Neutrophil (primary cell): ENCODE measurements around the gene FCHSD2.
"Not testable (repeated sequence)": the region's sequence is repeated elsewhere in the genome, so short reads cannot be mapped to it uniquely, and the experiment has no call there.

Experiments
- H3K27ac ChIP-seq: fragments of 200-600 bp; sonication (generic); 2 replicates; pipeline ENCODE4 v1.5.1; 2016; ENCODE audit warnings: mild to moderate bottlenecking, moderate library complexity
- H3K27me3 ChIP-seq: fragments of 200-600 bp; sonication (generic); 2 replicates; pipeline ENCODE4 v1.6.0; 2016; ENCODE audit warnings: mild to moderate bottlenecking
- H3K36me3 ChIP-seq: fragments of 200-600 bp; sonication (generic); 2 replicates; pipeline ENCODE4 v1.5.1; 2017
- H3K4me1 ChIP-seq, 2 experiments: fragments of 200-600 bp in 1 of 2; sonication (generic) in 1 of 2; 1 replicate in 1 of 2; 2 replicates in 1 of 2; pipeline versions ENCODE4 v1.5.1 to v1.6.1; 2013 to 2016; ENCODE audit warnings: low read depth in 1 of 2, low read length in 1 of 2, mild to moderate bottlenecking in 1 of 2, moderate library complexity in 1 of 2; ENCODE audit not compliant: control insufficient read depth in 1 of 2, insufficient read depth in 1 of 2
- H3K4me3 ChIP-seq, 2 experiments: fragments of 200-600 bp in 1 of 2; sonication (generic) in 1 of 2; 1 replicate in 1 of 2; 2 replicates in 1 of 2; pipeline ENCODE4 v1.5.1; 2013 to 2016; ENCODE audit warnings: low read depth in 1 of 2, low read length in 1 of 2, mild to moderate bottlenecking in 1 of 2, moderate library complexity in 1 of 2
- H3K9me3 ChIP-seq: fragments of 200-600 bp; sonication (generic); 2 replicates; pipeline ENCODE4 v1.5.1; 2016
- TF ChIP-seq, protein P1 (sequence below): fragments of 200-600 bp; sonication (generic); IDR thresholded peaks from 2 replicates; pipeline ENCODE4 v1.5.1; 2016; ENCODE audit warnings: antibody characterized with exemption

The FCHSD2 gene

DNA sequence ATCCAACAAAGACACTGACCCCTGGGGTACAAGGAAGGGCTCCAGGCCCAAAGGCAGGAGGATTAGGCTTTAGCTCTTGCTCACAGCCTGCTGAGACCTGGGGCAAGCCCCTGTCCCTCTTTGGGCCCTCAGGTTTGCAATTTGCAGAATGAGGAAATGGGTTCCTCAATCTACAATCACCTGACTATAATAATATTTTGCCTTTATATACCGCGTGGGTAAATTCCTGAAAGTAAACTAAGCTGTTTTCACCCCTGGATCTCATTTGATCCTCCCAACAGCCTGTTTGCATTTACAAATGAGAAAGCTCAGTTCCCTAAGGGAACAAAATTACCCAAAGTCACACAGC is 349.1 kb downstream of the FCHSD2 start:
- Histone ChIP-seq H3K36me3 (no peaks in the 10 kb centered on the region), H3K27me3 (no peaks in the 10 kb centered on the region), H3K4me1 (peaks cover 53 to 57% of the 10 kb centered on the region in 2 experiments), H3K9me3 (no peaks in the 10 kb centered on the region), H3K4me3 (peak overlapping the region; percentile 62 to 86), H3K27ac (peak overlapping the region; percentile 98)
- TF ChIP-seq, protein P1, sequence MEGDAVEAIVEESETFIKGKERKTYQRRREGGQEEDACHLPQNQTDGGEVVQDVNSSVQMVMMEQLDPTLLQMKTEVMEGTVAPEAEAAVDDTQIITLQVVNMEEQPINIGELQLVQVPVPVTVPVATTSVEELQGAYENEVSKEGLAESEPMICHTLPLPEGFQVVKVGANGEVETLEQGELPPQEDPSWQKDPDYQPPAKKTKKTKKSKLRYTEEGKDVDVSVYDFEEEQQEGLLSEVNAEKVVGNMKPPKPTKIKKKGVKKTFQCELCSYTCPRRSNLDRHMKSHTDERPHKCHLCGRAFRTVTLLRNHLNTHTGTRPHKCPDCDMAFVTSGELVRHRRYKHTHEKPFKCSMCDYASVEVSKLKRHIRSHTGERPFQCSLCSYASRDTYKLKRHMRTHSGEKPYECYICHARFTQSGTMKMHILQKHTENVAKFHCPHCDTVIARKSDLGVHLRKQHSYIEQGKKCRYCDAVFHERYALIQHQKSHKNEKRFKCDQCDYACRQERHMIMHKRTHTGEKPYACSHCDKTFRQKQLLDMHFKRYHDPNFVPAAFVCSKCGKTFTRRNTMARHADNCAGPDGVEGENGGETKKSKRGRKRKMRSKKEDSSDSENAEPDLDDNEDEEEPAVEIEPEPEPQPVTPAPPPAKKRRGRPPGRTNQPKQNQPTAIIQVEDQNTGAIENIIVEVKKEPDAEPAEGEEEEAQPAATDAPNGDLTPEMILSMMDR, result no peak

DNA sequence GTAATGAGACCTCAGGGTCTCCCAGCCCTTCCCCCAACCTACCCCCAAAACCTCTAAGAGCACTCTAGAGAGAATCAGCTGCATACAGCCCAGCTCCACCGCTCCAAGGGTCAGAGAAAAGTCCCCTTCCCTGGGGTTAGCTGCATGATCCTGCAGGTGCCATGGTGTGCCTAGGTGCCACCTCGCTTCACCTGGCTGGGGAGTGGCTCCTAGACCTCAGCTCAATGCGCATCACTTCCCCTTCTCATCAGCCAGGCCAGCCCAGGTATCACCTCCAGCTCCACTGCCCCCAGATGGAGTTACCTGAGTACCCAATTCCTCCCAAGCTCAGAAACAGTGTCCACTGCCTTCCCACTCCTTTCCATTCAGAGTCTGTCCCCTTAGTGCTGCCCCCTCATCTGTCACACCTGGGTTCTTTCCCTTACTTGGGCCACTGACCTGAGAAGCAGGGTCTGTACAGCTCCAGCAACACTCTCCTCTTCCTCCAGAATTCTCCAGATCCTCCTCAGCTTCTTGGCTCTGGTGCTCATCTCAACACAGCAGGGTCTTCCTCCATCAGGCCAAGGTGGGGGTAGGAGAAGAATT is 349.6 kb downstream of the FCHSD2 start:
- H3K9me3 ChIP-seq, result no peaks in the 10 kb centered on the region
- no peaks in the 10 kb centered on the region for H3K27me3 ChIP-seq
- H3K27ac ChIP-seq, result peak overlapping the region; percentile 98
- peaks cover 53 to 58% of the 10 kb centered on the region in 2 experiments for H3K4me1 ChIP-seq
- H3K4me3 ChIP-seq, result peak overlapping the region; percentile 62 to 86
- TF ChIP-seq, protein P1, result no peak
- no peaks in the 10 kb centered on the region for H3K36me3 ChIP-seq

GRCh38 chr11:72791228-72791627 is 350.9 kb downstream of the FCHSD2 start:
- H3K27ac ChIP-seq, H3K27me3 ChIP-seq, H3K36me3 ChIP-seq, H3K9me3 ChIP-seq, H3K4me3 ChIP-seq: not testable (repeated sequence)
- H3K4me1 ChIP-seq, result peaks cover 64 to 67% of the 10 kb centered on the region in 2 experiments

- no peak overlapping the region for H3K4me3 ChIP-seq
- H3K36me3 ChIP-seq, result no peaks in the 10 kb centered on the region
- no peaks in the 10 kb centered on the region for H3K9me3 ChIP-seq
- H3K4me1 ChIP-seq, result peaks cover 52 to 57% of the 10 kb centered on the region in 2 experiments
- H3K27me3 ChIP-seq, result no peaks in the 10 kb centered on the region
- TF ChIP-seq, protein P1, result no peak
- no peak overlapping the region for H3K27ac ChIP-seq
Measured at GRCh38 chr11:72789493-72790131, 352.5 kb downstream of the FCHSD2 start.

GRCh38 chr11:72788241-72788640 is 353.9 kb downstream of the FCHSD2 start:
- Histone ChIP-seq H3K27ac (peak overlapping the region; percentile 87), H3K9me3 (no peaks in the 10 kb centered on the region), H3K4me1 (peaks cover 41 to 44% of the 10 kb centered on the region in 2 experiments), H3K27me3 (no peaks in the 10 kb centered on the region), H3K36me3 (no peaks in the 10 kb centered on the region), H3K4me3 (peak overlapping the region; percentile 31 to 51)
- TF ChIP-seq, protein P1, result no peak
